D721Med (cell line): ENCODE data around the gene ARPC1A.

Experiments used
- DNase-seq: peaks from one replicate; pipeline ENCODE4 v3.0.0; 2011; ENCODE audit warnings: low spot score; ENCODE audit not compliant: insufficient read length
- FAIRE-seq: peaks from 2 replicates; lab custom pipeline; 2011; peaks lifted over from hg19 to GRCh38; lab: Jason Lieb, UNC
- CTCF ChIP-seq: IDR thresholded peaks from 2 replicates; pipeline ENCODE4 v1.5.1; 2012; ENCODE audit warnings: mild to moderate bottlenecking, control low read depth; ENCODE audit not compliant: insufficient read depth; ENCODE audit errors: missing control alignments

Gene ARPC1A

GRCh38 chr7:99365318-99366141 lies 39.8 kb downstream of the ARPC1A start:
- no peak for FAIRE-seq
- peak; percentile 38 for TF ChIP-seq CTCF
- peak; percentile 61 for DNase-seq

DNA sequence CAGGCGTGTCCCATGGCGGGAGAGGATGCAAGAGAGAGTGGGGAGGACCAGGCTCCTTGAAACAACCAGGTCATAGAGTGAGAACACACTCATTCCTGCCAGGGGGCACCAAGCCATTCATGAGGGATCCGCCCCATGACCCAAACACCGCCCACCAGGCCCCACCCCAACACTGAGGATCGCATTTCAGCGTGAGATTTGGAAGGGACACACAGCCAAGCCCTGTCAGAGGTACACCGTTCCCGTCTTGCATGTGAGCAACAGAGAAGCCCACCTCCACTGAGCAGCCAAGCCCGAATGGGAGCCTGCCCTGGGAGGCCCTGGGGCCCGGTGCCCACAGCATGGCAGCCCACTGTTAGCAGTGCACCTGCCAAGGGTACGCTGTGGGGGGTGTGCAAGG lies 40.9 kb downstream of the ARPC1A start:
- TF ChIP-seq CTCF: no peak
- DNase-seq (no peak), FAIRE-seq (no peak)

DNA sequence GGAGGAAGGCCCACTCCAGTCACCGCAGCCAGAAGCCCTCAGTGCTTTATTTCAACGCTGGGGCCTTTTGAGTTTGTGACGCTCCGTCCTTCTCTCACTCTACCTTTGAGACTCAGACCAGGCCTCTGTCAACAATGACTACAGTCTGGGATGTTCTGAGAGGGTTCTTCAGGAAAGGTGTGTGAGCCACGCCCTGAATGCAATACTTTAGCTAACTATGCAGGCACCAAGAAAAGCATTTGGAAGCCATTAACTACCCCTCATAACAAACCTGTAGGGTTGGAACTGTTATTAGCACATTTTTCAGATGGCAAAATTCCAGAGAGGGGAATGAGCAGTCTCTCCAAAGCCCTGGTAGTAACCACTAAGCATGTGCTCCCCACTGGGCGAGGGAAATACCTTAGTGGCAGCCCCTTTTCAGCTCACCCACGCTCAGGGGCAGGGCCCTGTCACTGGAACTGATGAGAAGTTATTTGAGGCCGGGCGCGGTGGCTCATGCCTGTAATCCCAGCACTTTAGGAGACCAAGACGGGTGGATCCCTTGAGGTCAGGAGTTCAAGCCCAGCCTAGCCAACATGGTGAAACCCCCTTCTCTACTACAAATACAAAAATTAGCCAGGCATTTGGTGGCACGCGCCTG lies 43.2 kb downstream of the ARPC1A start:
- TF ChIP-seq CTCF: no peak
- FAIRE-seq (no peak), DNase-seq (no peak)

- TF ChIP-seq CTCF: no peak
- FAIRE-seq (no peak), DNase-seq (no peak)
Observed at GRCh38 chr7:99369767-99370391, 44.2 kb downstream of the ARPC1A start.

- no peak for TF ChIP-seq CTCF
- FAIRE-seq (no peak), DNase-seq (no peak)
Observed at GRCh38 chr7:99371376-99371920, 45.8 kb downstream of the ARPC1A start.

DNA sequence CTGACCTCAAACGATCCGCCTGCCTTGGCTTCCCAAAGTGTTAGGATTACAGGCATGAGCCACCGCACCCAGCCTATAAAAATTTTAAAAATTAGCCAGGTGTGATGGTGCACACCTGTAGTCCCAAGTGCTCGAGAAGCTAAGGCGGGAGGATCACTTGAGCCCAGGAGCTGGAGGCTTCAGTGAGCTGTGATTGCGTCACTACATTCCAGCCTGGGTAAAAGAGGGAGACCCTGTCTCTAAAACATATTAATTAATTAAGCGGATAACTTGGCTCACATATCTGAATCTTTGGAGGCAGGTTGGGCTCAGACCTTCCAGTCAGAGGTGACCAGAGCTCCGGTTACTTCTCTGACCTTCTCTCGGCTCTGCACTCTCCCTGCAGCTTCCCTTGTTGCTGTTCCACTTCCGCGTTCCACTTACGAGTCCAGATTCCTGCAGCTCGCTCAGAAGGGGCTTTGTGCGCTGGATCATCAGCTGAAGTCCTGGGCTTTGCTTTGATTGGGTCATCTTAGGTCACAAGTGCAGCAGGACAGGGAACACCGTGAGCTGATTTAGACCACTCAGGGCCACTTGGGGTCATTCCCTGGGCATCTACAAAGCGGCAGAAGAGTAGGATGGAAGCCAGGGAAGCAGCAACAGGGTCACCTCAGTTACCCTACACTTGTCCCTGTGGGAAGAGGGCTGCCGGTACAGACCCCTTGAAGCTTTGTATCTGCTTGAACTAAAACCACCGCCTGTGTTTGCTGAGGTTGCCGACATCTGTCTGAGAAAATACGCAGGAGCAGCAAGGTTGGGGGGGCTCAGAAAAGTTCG lies 46.8 kb downstream of the ARPC1A start:
- no peak for DNase-seq
- no peak for TF ChIP-seq CTCF
- no peak for FAIRE-seq
